Endodermal cell (in vitro differentiated cells): Measurements from ENCODE around the gene CNOT10. TPM values are rescaled to one million over a fixed set of nuclear protein-coding genes. Genes with fewer than 3 reads are reported as not detected.

Source experiments
- DNase-seq: peaks from one replicate; pipeline ENCODE4 v3.0.0-alpha.2; 2017
- H3K27ac ChIP-seq: 2 replicates; pipeline ENCODE4 v1.5.1; 2013; ENCODE audit warnings: mild to moderate bottlenecking, low read depth, low read length, moderate library complexity
- H3K27me3 ChIP-seq: 2 replicates; pipeline ENCODE4 v1.6.1; 2013; ENCODE audit warnings: mild to moderate bottlenecking, low read length, moderate library complexity; ENCODE audit not compliant: insufficient read depth, control insufficient read depth, poor library complexity, severe bottlenecking
- H3K36me3 ChIP-seq: 2 replicates; pipeline ENCODE4 v1.7.0; 2013; ENCODE audit warnings: mild to moderate bottlenecking, low read length, moderate library complexity; ENCODE audit not compliant: control insufficient read depth, insufficient read depth
- H3K4me1 ChIP-seq: one replicate; pipeline ENCODE4 v1.7.0; 2013; ENCODE audit warnings: low read length; ENCODE audit not compliant: control insufficient read depth, insufficient read depth
- H3K4me3 ChIP-seq: 2 replicates; pipeline ENCODE4 v1.5.1; 2013; ENCODE audit warnings: mild to moderate bottlenecking, low read length, moderate library complexity
- H3K9ac ChIP-seq: 2 replicates; pipeline ENCODE4 v1.6.1; 2013; ENCODE audit warnings: mild to moderate bottlenecking, low read length, moderate library complexity; ENCODE audit not compliant: poor library complexity, severe bottlenecking; ENCODE audit errors: extremely low read depth
- H3K9me3 ChIP-seq: 2 replicates; pipeline ENCODE4 v1.6.1; 2013; ENCODE audit warnings: mild to moderate bottlenecking, low read length, moderate library complexity; ENCODE audit not compliant: control insufficient read depth
- H3K27ac Mint-ChIP-seq: 2 replicates; pipeline ENCODE4 v1.8.0; 2020; ENCODE audit warnings: mixed read lengths
- H3K27me3 Mint-ChIP-seq: 2 replicates; pipeline ENCODE4 v1.8.0; 2021; ENCODE audit warnings: mild to moderate bottlenecking, mixed read lengths; ENCODE audit not compliant: insufficient read depth
- H3K36me3 Mint-ChIP-seq: 2 replicates; pipeline ENCODE4 v1.8.0; 2020; ENCODE audit warnings: low read depth, mixed read lengths
- H3K4me1 Mint-ChIP-seq: 2 replicates; pipeline ENCODE4 v1.8.0; 2020; ENCODE audit warnings: mixed read lengths
- H3K4me3 Mint-ChIP-seq: 2 replicates; pipeline ENCODE4 v1.8.0; 2020; ENCODE audit warnings: mild to moderate bottlenecking, moderate library complexity, mixed read lengths
- H3K9me3 Mint-ChIP-seq: 2 replicates; pipeline ENCODE4 v1.8.0; 2020; ENCODE audit warnings: mild to moderate bottlenecking, mixed read lengths
- CTCF ChIP-seq: fragments of 200-600 bp; sonication (generic); conservative IDR thresholded peaks from 2 replicates; pipeline ENCODE4 v1.5.0; 2021; ENCODE audit warnings: antibody characterized with exemption, mild to moderate bottlenecking
- WGBS, 2 experiments: methylation state at CpG; one replicate each; pipeline versions ENCODE4 v1.1.5 to v1.1.7; 2013; ENCODE audit warnings: missing lambda C conversion rate in 2 of 2, mixed read lengths in 1 of 2; ENCODE audit not compliant: insufficient coverage in 1 of 2, insufficient read length in 1 of 2; 5-methylcytosine and 5-hydroxymethylcytosine counted together
- total RNA-seq, 2 donors: library from RNA; stranded (reverse); fragmentation: NEBNext Ultra II Directional in 1 of 2; extraction: Animal tissue kit (Norgen Biotek cat#: 25700) in 1 of 2; gene quantifications; 2 replicates in 1 of 2; 3 replicates in 1 of 2; pipeline ENCODE4 v1.2.1, GENCODE V29; 2021

CNOT10 gene
- total RNA-seq, 2 donors from 2014 or later: 53.6 to 54.1 TPM

GRCh38 chr3:32685543-32686185 is 676 bp downstream of the CNOT10 start:
- Histone ChIP-seq H3K4me3 (peak overlapping the region; percentile 90), H3K36me3 (peaks cover 3% of the 10 kb centered on the region), H3K27ac (peak overlapping the region; percentile 88), H3K9ac (peak overlapping the region; percentile 47), H3K4me1 (peaks cover 4% of the 10 kb centered on the region), H3K27me3 (no peaks in the 10 kb centered on the region), H3K9me3 (no peaks in the 10 kb centered on the region)
- peaks cover 12% of the 10 kb centered on the region for H3K36me3 Mint-ChIP-seq
- H3K4me3 Mint-ChIP-seq: peak overlapping the region; percentile 91
- DNase-seq: no peak
- peak overlapping the region; percentile 94 for H3K27ac Mint-ChIP-seq
- no peaks in the 10 kb centered on the region for H3K9me3 Mint-ChIP-seq
- WGBS, 2 experiments: 10 to 13% methylated on average over 24 to 26 of the region's 26 CpGs
- TF ChIP-seq CTCF: peak; percentile 12
- H3K27me3 Mint-ChIP-seq: no peaks in the 10 kb centered on the region
- H3K4me1 Mint-ChIP-seq: peaks cover 18% of the 10 kb centered on the region

GRCh38 chr3:32686713-32687112 is 1.7 kb downstream of the CNOT10 start:
- Histone ChIP-seq H3K4me3 (peak overlapping the region; percentile 90), H3K9ac (no peak overlapping the region), H3K9me3 (no peaks in the 10 kb centered on the region), H3K4me1 (peaks cover 4% of the 10 kb centered on the region), H3K27me3 (no peaks in the 10 kb centered on the region), H3K27ac (no peak overlapping the region), H3K36me3 (peaks cover 3% of the 10 kb centered on the region)
- Mint-ChIP-seq H3K36me3 (peaks cover 12% of the 10 kb centered on the region), H3K27ac (peak overlapping the region; percentile 57), H3K4me3 (peak overlapping the region; percentile 91), H3K4me1 (peaks cover 18% of the 10 kb centered on the region), H3K9me3 (no peaks in the 10 kb centered on the region), H3K27me3 (no peaks in the 10 kb centered on the region)
- WGBS, 2 experiments: 87 to 100% methylated on average over 1 to 3 of the region's 3 CpGs
- TF ChIP-seq CTCF: no peak
- no peak for DNase-seq

GRCh38 chr3:32691847-32692246 is 6.9 kb downstream of the CNOT10 start:
- H3K9me3 Mint-ChIP-seq: no peaks in the 10 kb centered on the region
- no peak overlapping the region for H3K4me3 Mint-ChIP-seq
- H3K27ac Mint-ChIP-seq: no peak overlapping the region
- H3K27me3 Mint-ChIP-seq: no peaks in the 10 kb centered on the region
- Histone ChIP-seq H3K9ac (no peak overlapping the region), H3K4me1 (no peaks in the 10 kb centered on the region), H3K4me3 (no peak overlapping the region), H3K27me3 (no peaks in the 10 kb centered on the region), H3K9me3 (no peaks in the 10 kb centered on the region), H3K36me3 (peaks cover 8% of the 10 kb centered on the region), H3K27ac (no peak overlapping the region)
- no peak for DNase-seq
- peaks cover 6% of the 10 kb centered on the region for H3K4me1 Mint-ChIP-seq
- TF ChIP-seq CTCF: no peak
- WGBS, 2 experiments: 96% methylated on average over 4 of the region's 4 CpGs; no CpG with 5 or more reads in 1 of the 2 experiments
- peaks cover 25% of the 10 kb centered on the region for H3K36me3 Mint-ChIP-seq
